GM18907 (cell line): ENCODE data around the gene TEX2.

Experiments used
- ATAC-seq: cut with Tn5 transposase; IDR thresholded peaks from one replicate; pipeline ENCODE4 v1.9.1; 2021; ENCODE audit warnings: mild to moderate bottlenecking, moderate library complexity; ENCODE audit not compliant: unreplicated experiment

TEX2 gene

DNA sequence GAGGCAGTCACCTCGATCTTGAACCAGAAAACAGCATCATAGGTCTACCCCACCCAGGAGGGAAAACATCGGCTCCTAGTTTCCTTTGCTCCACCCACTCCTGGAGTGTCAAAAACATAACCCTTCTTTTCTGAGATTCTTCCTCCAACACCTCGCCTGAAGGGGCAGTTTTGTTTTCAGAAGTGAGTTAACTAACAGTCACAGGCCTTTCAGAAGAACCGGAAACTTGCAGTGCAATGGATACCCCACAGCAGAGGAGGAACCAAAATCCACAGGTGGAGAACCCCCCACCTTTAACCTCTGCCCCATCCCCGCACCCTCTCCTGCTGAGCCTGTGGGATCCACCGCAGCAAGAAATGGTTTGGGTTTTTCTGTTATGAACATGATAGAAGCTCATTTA, 7.8 kb upstream of the TEX2 start:
- ATAC-seq: no peak

DNA sequence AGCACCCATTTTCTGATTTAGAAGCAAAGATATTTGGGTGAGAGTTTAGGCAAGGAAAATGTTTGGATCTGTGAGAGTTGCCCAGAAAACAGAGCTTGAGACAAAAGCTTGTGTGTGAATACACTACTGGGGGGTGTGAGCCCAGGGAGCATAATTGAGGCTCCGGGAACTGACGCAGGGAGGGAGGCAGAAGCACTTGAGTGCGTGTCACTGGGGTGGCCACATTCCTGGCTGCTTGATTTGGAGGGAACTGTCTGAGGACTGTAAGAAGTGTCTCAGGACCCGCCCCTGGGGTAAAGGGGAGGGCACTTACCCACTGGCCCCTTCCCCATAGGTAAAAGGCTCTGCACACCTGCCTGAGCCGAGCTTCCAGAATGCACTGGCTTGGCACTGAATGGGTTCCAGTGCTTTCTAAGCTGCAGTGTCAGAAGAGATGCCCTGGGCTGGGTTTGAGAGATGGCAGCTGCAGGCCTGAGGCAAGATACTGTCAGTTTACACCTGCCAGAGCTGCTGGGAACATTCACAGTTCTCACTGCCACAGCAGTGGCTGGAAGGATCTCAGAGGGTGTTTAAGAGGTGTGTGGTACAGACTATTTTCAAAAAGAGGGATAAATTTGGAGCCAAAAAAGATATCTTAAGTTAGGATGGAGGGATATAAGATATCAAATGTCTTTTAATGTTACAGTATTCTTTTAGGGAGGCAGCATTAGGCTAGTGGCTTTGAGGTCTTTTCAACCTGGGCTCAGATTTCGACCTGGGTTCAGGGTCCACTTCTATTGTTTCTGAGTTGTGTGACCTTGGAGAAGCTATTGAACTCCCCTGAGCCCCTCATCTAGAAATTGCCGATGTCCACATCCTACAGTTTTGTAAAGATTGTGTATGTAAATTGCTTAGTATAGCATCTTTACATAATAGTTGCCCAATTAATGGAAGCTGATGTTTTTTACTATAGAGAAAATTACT, 6.9 kb upstream of the TEX2 start:
- no peak for ATAC-seq

DNA sequence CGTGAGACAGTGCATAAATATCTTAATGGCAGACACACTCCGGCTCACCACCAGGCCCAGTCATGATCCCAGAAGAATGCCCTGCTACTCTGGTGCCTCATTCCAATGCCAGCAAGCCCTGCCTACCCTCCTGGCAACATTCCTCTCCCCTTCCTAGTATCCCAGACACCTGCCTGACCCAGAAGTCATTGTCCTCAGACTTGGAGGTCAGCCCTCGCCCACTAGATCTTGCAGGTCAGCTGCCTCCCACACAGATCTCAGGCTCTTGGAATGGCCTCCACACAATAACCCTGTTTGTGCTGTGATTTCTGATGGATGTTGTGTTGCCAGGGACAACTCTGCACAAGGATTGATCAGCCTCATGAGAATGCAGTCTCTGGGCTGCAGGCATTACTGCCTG, 1.8 kb upstream of the TEX2 start:
- ATAC-seq: no peak

DNA sequence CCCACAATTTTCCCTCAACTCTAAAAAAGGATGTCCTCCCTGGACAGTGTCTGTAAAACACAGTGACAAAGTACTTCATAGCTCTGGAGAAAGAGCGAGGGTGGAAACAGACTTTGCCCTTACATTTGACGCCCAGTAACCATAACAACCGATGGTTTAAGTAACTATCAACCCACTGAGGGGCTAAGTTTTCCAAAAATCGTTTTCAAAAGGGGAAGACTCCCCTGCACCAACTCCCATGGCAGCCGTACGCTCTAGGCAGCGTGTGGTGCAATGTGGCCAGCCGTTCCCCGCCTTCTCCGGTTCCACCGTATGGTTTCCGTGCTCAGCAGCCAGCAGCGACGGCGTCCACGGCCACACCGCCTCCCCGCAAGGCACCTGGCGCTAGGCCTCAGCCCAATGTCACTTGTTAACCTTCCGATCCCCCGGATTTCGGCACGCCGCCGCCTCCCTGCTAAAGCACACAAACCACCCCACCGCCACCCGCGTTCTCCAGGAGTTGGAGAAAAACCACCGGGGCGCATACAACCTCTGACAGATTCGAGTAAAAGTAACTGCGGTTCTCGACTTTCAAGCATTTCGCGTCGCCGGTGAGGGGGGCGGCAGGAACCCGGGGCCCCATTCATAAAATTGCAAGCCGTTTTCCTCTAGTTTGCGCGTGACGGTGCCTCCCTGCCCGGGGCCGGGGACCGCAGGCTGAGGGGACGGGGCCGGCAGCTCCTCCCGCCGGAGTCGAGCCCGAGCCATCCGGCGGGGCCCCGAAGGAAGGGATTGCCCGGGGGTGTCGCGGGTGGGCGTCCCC, 661 bp downstream of the TEX2 start:
- peak; percentile 36 for ATAC-seq

GRCh38 chr17:64261417-64262145, 1.5 kb downstream of the TEX2 start:
- ATAC-seq: no peak

DNA sequence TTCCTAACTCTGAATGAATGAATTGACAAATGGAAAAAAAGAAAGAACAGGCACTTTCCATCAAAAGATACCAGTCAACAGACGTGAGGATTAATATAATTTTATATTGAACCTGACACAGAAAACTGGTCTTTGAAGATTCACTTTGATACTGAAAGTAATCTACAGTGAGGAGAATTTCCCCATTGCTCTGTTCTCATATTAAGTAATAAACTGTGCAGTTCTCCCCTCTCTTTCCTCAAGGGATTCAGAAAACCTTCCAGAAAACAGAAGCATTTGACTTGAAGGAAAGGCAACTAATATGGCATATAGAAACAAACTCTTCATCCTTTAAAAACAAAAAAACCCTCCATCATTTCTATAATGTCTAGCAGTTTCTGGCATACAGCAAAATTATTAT, 2.2 kb downstream of the TEX2 start:
- no peak for ATAC-seq

- no peak for ATAC-seq
These were observed 3.1 kb downstream of the TEX2 start for GRCh38 chr17:64259922-64260321.

- no peak for ATAC-seq
These were observed 3.6 kb downstream of the TEX2 start for GRCh38 chr17:64259426-64259825.

DNA sequence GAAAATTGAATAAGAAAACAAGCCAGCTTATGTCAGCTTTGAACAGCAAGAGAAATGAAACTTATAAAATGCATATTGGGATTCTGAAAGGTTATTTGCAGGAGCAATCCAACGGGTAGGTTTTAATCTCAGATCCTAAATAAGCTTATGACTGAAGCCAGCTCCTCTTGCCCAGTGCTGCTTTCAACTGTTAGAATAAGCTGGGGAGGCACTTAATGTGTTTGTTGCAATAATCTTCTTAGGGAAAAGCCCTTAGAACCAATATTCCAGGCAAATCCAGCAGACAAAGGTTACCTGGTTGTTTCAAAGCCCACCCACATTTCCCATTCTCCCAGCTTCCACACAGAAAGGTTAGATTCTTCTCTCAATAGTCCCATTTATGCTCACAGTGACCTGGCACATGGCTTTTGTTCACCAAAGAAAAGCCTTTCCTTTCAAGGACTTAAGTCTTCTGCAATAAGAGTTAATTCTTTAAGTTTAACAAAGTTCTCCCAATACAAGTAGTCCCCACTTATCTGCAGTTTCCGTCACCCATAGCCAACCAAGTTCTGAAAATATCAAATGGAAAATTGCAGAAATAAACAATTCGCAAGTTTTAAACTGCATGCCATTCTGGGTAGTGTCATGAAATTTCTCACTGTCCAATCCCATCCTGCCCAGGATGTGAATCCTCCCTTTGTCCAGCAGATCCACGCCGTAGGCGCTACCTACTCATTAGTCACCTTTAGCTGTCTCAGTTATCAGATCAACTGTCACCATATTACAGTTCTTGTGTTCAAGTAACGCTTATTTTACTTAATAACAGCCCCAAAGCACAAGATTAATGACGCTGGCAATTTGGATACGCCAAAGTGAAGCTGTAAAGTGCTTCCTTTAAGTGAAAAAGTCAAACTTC, 5.9 kb downstream of the TEX2 start:
- ATAC-seq: no peak

- ATAC-seq: no peak
These were observed 7.3 kb downstream of the TEX2 start for GRCh38 chr17:64255764-64256163.

DNA sequence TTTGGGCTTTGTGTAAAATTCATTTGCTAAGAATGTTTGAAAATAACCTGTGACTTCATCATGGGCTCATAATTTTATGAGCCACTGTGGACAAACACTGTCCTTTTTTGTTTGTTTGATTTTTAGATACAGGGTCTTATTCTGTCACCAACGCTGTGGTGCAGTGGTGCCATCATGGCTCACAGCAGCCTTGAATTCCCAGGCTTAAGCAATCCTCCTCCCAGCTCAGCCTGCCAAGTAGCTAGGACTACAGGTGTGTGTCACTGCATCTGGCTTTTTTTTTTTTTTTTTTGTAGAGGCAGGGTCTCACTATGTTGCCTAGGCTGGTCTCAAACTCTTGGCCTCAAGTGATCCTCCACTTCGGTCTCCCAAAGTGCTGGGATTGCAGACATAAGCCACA, 8.3 kb downstream of the TEX2 start:
- ATAC-seq: no peak

DNA sequence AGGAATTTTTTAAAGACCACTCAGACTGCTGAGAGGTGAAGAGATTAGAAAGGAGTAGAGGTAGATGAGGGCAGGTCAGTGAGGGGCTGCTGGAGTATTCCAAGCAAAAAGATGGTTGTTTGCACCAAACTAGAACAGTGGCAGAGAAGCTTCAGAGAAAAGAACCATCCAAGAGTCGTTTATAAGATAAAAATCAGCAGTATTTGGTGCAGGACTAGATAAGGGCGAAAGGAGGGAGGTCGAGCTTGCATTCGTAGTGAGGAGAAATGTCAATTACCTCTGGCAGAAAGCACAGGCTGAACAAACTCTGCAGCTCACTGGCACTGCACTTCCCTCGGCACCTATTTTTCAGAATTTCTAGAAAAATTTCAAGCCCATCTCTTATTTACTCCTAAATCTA, 9.6 kb downstream of the TEX2 start:
- ATAC-seq: no peak

DNA sequence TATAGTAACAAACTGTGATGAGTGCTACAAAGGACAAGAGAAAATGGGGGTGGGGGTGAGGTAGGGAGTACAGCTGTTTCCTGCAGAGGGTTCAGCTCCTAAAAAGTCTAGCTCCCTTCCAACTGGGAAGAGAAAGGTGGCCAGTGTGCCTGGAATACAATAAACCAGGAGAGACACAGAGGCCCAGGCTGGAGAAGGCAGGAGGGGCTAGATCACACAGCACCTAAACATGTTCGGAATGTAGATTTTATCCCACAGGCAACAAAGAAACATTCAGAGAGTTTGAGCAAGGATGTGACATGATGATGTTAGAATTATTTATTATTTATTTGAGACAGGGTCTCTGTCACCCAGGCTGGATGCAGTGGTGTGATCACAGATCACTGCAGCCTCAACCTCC, 10.2 kb downstream of the TEX2 start:
- no peak for ATAC-seq

DNA sequence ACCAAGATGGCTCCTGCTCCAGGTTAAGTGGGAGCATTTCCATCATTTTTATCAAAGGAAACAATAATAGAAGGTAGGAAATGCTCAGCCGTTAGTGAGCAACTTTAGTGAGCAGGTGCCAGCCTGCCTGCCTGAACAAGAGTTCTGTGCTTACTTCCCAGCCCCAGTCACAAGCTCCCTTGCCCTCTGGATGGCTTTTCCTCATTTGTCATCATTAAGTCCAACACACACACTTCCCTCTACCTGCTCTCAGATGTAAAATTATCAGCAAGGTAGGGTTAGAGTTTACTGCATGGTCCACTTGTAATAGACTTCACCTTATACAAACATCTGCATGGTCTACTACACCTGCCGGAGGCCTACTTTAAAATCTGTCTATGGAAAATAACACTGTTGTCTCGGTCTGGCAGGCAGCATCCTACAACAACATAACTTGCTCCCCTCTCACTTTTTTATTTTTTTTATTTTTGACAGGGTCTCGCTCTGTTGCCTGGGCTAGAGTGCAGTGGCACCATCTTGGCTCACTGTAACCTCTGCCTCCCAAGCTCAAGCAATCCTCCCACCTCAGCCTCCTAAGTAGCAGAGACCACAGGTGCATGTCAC, 12.7 kb downstream of the TEX2 start:
- ATAC-seq: no peak

DNA sequence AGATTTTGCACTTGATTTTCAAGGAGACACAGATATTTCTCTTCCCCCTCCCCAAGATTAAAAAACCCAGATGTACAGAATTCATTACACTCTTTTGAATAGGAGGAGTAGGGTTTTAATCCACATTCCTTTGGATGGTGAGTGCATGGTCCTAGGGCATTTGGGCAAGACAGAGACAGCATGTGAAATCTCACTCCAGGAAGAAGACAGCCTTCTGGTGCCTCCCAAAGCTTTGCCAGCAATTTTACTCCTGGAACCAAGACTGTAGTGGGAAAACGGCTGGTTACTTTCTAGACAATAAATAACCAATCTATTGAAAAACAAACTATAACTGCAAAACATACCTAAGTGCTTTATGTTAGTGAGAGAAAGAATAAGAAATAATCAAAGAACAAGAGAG, 15.2 kb downstream of the TEX2 start:
- no peak for ATAC-seq

DNA sequence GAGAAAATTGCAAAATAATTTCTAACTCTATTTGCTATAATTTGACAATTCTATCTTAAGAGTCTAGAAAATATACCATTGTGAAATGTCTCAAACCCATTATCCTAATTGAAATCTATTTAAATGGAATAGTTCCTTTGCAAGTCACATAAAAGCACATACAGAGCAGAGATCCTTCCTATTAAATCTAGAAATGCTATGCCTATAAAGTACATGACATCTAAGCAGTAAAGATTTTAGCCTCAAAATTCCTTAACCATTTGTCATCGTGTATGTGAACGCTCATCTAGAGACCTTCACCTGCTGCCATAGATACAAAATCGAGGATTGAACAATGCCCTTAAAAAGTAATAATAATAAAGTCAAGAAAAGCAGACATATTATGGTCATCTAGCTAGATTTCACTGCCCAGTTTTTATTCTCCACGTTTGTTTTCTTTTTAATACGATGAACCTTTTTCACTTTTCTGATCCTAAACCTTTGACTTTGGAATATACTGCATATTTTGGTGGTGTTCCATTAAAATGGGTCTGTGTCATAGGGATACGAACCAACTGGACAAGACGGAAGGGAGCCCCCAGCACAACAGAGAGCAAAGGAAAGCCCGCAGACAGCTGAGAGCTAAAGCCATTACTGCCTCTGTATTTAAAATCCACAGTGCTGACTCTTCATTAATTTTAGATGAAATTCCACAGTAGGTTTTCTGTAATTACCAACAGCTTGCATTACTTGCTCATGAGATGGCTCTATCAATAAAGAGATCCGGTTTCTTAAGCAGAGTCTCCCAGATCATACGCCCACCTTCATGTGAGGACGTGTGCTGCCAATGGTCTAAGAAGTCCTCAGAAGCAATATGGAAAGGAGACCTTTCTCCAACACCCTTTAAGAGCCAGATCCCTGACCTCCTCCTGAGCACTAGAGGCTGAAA, 17.6 kb downstream of the TEX2 start:
- no peak for ATAC-seq

GRCh38 chr17:64244165-64244564, 18.9 kb downstream of the TEX2 start:
- no peak for ATAC-seq

- ATAC-seq: no peak
These were observed 19.7 kb downstream of the TEX2 start for GRCh38 chr17:64243340-64243739.

GRCh38 chr17:64242633-64243032, 20.4 kb downstream of the TEX2 start:
- ATAC-seq: no peak
